ENCODE data around the gene SLC30A10. TPM values are rescaled to one million over a fixed set of nuclear protein-coding genes. Genes with fewer than 3 reads are reported as not detected.

Gene SLC30A10
- total and polyA plus RNA-seq, 4 donors: not detected

DNA sequence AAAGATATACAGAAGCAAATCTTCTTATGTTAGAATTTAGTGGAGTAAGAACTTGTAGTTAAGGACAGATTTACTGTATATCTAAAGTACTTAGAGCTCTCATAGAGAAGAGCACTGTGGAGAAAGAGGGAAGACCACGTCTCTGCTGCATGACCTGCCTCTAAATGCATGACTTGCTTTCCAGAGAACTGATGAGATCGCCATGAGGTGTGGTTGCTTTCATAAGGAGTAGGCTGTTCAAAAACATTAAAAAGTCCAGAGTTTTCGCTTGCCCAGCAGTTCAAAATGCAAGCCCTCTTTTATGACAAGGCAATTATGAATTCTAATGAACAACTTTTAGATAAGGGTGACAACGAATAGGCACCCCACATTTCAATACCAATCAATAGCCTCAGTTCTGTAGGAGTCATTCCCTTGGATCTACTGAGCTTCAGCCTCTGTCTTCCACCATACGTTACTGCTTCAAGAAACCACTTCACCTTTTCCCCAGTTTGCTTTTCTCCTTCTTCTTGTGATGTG lies 24.9 kb downstream of the SLC30A10 start:
- TF ChIP-seq, protein P1, sequence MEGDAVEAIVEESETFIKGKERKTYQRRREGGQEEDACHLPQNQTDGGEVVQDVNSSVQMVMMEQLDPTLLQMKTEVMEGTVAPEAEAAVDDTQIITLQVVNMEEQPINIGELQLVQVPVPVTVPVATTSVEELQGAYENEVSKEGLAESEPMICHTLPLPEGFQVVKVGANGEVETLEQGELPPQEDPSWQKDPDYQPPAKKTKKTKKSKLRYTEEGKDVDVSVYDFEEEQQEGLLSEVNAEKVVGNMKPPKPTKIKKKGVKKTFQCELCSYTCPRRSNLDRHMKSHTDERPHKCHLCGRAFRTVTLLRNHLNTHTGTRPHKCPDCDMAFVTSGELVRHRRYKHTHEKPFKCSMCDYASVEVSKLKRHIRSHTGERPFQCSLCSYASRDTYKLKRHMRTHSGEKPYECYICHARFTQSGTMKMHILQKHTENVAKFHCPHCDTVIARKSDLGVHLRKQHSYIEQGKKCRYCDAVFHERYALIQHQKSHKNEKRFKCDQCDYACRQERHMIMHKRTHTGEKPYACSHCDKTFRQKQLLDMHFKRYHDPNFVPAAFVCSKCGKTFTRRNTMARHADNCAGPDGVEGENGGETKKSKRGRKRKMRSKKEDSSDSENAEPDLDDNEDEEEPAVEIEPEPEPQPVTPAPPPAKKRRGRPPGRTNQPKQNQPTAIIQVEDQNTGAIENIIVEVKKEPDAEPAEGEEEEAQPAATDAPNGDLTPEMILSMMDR (IDR thresholded peaks at IDR 0.05; ENCODE audit: control extremely low read depth, extremely low read depth): no peak
- no peaks in the 10 kb centered on the region for H3K27me3 ChIP-seq (ENCODE audit: control insufficient read depth in 3 of 3, insufficient read depth in 3 of 3, low read length in 2 of 3)
- ATAC-seq (ENCODE audit: insufficient read depth, low FRiP score) (no peak), DNase-seq (no peak)
- no peak overlapping the region for H3K4me3 ChIP-seq
- H3K4me1 ChIP-seq (ENCODE audit: control insufficient read depth in 5 of 5, insufficient read depth in 5 of 5, low read length in 5 of 5): no peaks in the 10 kb centered on the region
- H3K9me3 ChIP-seq (ENCODE audit: control insufficient read depth in 4 of 4, insufficient read depth in 3 of 4, low read length in 3 of 4): no peaks in the 10 kb centered on the region
- H3K9ac ChIP-seq (ENCODE audit: insufficient read depth in 1 of 2, low read length in 2 of 2): no peak overlapping the region
- 81 to 90% methylated on average over 5 of the region's 5 CpGs for WGBS, 2 donors
- no peak overlapping the region for H3K27ac ChIP-seq (ENCODE audit: low read depth in 1 of 2, low read length in 1 of 2)
- H3K36me3 ChIP-seq (ENCODE audit: control insufficient read depth in 4 of 4, insufficient read depth in 4 of 4, low read length in 4 of 4): no peaks in the 10 kb centered on the region

DNA sequence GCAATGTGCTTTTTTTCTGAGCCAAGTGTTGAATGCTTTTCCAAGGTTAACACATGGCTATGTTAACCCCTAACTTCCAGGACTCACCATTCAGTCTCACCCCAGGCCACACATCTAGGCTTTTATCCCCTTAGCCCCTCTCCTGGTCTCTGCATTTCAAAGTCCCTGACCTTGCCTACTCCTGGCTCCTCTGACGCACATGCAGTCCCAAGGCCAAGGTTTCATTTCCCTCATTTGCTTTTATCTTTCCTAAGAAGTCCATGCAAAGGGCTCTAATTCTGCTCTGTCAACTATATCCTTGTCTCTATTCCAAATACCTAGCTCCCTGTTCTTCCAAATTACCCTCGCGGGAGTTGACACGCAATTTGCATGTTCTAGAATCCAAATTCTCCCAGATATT lies 25.4 kb downstream of the SLC30A10 start:
- Histone ChIP-seq H3K27ac (ENCODE audit: low read depth in 1 of 2, low read length in 1 of 2) (no peak overlapping the region), H3K9ac (ENCODE audit: insufficient read depth in 1 of 2, low read length in 2 of 2) (no peak overlapping the region), H3K36me3 (ENCODE audit: control insufficient read depth in 4 of 4, insufficient read depth in 4 of 4, low read length in 4 of 4) (no peaks in the 10 kb centered on the region), H3K4me3 (no peak overlapping the region), H3K4me1 (ENCODE audit: control insufficient read depth in 5 of 5, insufficient read depth in 5 of 5, low read length in 5 of 5) (no peaks in the 10 kb centered on the region), H3K27me3 (ENCODE audit: control insufficient read depth in 3 of 3, insufficient read depth in 3 of 3, low read length in 2 of 3) (no peaks in the 10 kb centered on the region), H3K9me3 (ENCODE audit: control insufficient read depth in 4 of 4, insufficient read depth in 3 of 4, low read length in 3 of 4) (no peaks in the 10 kb centered on the region)
- TF ChIP-seq, protein P1 (IDR thresholded peaks at IDR 0.05; ENCODE audit: control extremely low read depth, extremely low read depth): no peak
- DNase-seq (no peak), ATAC-seq (ENCODE audit: insufficient read depth, low FRiP score) (no peak)
- WGBS, 2 donors: 92 to 95% methylated on average over 4 of the region's 4 CpGs

DNA sequence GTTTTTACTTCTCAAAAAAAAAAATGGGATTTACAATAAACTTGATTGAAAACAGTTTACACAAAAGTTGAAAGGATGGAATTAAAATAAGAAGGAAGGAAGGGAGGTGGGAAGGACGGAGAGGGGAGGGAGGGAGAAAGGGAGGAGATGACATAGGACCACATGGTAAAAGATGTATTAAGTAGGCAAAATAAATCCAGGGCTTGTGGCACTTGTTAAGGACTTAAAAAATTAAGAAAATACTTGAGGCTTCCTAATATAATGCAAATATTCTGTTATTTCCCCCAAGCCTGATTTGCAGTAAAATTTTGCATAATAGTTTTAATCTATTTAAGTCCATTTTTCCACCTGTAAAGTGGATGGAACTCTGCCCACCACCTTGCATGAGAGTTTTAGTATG lies 27.5 kb downstream of the SLC30A10 start:
- no peak for ATAC-seq (ENCODE audit: insufficient read depth, low FRiP score)
- no peak overlapping the region for H3K9ac ChIP-seq (ENCODE audit: insufficient read depth in 1 of 2, low read length in 2 of 2)
- H3K4me1 ChIP-seq (ENCODE audit: control insufficient read depth in 5 of 5, insufficient read depth in 5 of 5, low read length in 5 of 5): no peaks in the 10 kb centered on the region
- no peak overlapping the region for H3K4me3 ChIP-seq
- H3K27ac ChIP-seq (ENCODE audit: low read depth in 1 of 2, low read length in 1 of 2): no peak overlapping the region
- WGBS, 2 donors: 50% methylated on average over 1 of the region's 1 CpG
- no peaks in the 10 kb centered on the region for H3K27me3 ChIP-seq (ENCODE audit: control insufficient read depth in 3 of 3, insufficient read depth in 3 of 3, low read length in 2 of 3)
- H3K9me3 ChIP-seq (ENCODE audit: control insufficient read depth in 4 of 4, insufficient read depth in 3 of 4, low read length in 3 of 4): no peaks in the 10 kb centered on the region
- no peak for DNase-seq
- TF ChIP-seq, protein P1 (IDR thresholded peaks at IDR 0.05; ENCODE audit: control extremely low read depth, extremely low read depth): no peak
- no peaks in the 10 kb centered on the region for H3K36me3 ChIP-seq (ENCODE audit: control insufficient read depth in 4 of 4, insufficient read depth in 4 of 4, low read length in 4 of 4)

DNA sequence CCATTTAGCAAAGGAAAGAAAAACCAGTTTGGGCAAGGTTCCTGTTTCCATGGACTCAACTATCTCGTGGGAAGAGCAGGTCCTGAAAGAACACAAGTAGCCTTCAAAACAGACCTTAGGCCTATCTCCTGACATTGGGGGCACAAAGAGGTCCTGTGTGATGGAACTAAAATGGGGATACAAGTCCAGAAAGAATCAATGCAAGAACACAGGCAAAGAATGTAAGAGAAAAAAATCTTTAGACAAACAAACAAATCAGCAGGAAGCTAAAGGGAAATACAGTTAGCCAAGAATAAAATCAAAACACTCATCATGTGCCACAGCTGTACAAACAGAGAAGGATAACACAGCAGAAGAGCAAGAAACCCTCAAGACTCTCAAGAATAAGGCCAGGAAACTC lies 28.2 kb downstream of the SLC30A10 start:
- ATAC-seq (ENCODE audit: insufficient read depth, low FRiP score): no peak

More for the DNA sequence above, 28.2 kb downstream of the SLC30A10 start:
- no peak for DNase-seq
- TF ChIP-seq, protein P1 (IDR thresholded peaks at IDR 0.05; ENCODE audit: control extremely low read depth, extremely low read depth): no peak
- Histone ChIP-seq H3K4me3 (no peak overlapping the region), H3K27ac (ENCODE audit: low read depth in 1 of 2, low read length in 1 of 2) (no peak overlapping the region), H3K27me3 (ENCODE audit: control insufficient read depth in 3 of 3, insufficient read depth in 3 of 3, low read length in 2 of 3) (no peaks in the 10 kb centered on the region), H3K36me3 (ENCODE audit: control insufficient read depth in 4 of 4, insufficient read depth in 4 of 4, low read length in 4 of 4) (no peaks in the 10 kb centered on the region), H3K4me1 (ENCODE audit: control insufficient read depth in 5 of 5, insufficient read depth in 5 of 5, low read length in 5 of 5) (no peaks in the 10 kb centered on the region), H3K9me3 (ENCODE audit: control insufficient read depth in 4 of 4, insufficient read depth in 3 of 4, low read length in 3 of 4) (no peaks in the 10 kb centered on the region), H3K9ac (ENCODE audit: insufficient read depth in 1 of 2, low read length in 2 of 2) (no peak overlapping the region)
- 42 to 62% methylated on average over 1 of the region's 1 CpG for WGBS, 2 donors
